ENCODE data around the gene RBFOX2. TPM values are rescaled to one million over a fixed set of nuclear protein-coding genes. Genes with fewer than 3 reads are reported as not detected.
"Not testable (repeated sequence)": the region's sequence is repeated elsewhere in the genome, so short reads cannot be mapped to it uniquely, and the experiment has no call there.

RBFOX2 gene
- total and polyA plus RNA-seq, 2 of the 13 experiments (the other 11 are each of a cell fraction or from before 2014, with no cell fraction given), result 37.3 to 40.4 TPM

- H3K36me3 ChIP-seq (replicated peaks in 1 of 2; ENCODE audit: control insufficient read depth in 1 of 2, insufficient read depth in 2 of 2, low read length in 2 of 2); ATAC-seq; H3K4me2 ChIP-seq (ENCODE audit: low read depth, low read length); H3K4me3 ChIP-seq (replicated peaks in 1 of 3; ENCODE audit: insufficient read depth in 1 of 3, low read depth in 2 of 3, low read length in 3 of 3); H3K79me2 ChIP-seq (ENCODE audit: insufficient read depth, low read length); H3K27ac ChIP-seq (ENCODE audit: extremely low read length, insufficient read depth, low read length); H3K9me3 ChIP-seq (ENCODE audit: low read length); POLR2A ChIA-PET; FAIRE-seq; H4K20me1 ChIP-seq (ENCODE audit: insufficient read depth, low read length); BruUV-seq (replicated peaks); intact Hi-C loops (cut with micrococcal nuclease; ENCODE audit: unreplicated experiment); H3K27me3 ChIP-seq (ENCODE audit: control insufficient read depth in 1 of 2, insufficient read depth in 2 of 2, low read length in 2 of 2); in situ Hi-C loops (cut with HindIII; ENCODE audit: extremely low pct_ligation_motif_present, low pct_unique_long_range_greater_than_20kb); CTCF ChIA-PET (ENCODE audit: low intra/inter-chr PET ratio, low total read pairs); H2AFZ ChIP-seq (ENCODE audit: low read length); DNase-seq (ENCODE audit: low spot score); H3K9ac ChIP-seq (ENCODE audit: insufficient read depth, low read depth, low read length): not testable (repeated sequence)
- H3K4me1 ChIP-seq (ENCODE audit: insufficient read depth, low read length), result peaks cover 56% of the 10 kb centered on the region
- 64% methylated on average over 5 of the region's 5 CpGs for WGBS (ENCODE audit: low lambda C conversion rate)
- TF ChIP-seq SALL1 (CRISPR knock-in tag; IDR thresholded peaks at IDR 0.05), result peak; percentile 35; the same call in 1 of the 2 replicates
- peak; percentile 53; the same call in 1 of the 2 replicates for TF ChIP-seq ZNF770 (CRISPR knock-in tag; IDR thresholded peaks at IDR 0.05)
- TF ChIP-seq ARID5B (CRISPR knock-in tag; IDR thresholded peaks at IDR 0.05), result peak; percentile 15; the same call in 1 of the 2 replicates
- TF ChIP-seq AHDC1 (CRISPR knock-in tag; IDR thresholded peaks at IDR 0.05; ENCODE audit: borderline replicate concordance), result 0 out of 2 replicates have a peak, but pooled peaks have one; percentile 41
- peak; percentile 63 for TF ChIP-seq CEBPG (CRISPR knock-in tag; IDR thresholded peaks at IDR 0.05)
- peak; percentile 62 for TF ChIP-seq HNF4A (CRISPR knock-in tag; IDR thresholded peaks at IDR 0.05)
- peak; percentile 44; the same call in 1 of the 2 replicates for TF ChIP-seq ZMYM4 (CRISPR knock-in tag; IDR thresholded peaks at IDR 0.05)
- TF ChIP-seq GATAD2A (CRISPR knock-in tag; IDR thresholded peaks at IDR 0.05), result peak; percentile 36; the same call in 1 of the 2 replicates
- TF ChIP-seq HDAC1 (CRISPR knock-in tag; IDR thresholded peaks at IDR 0.05), result 0 out of 2 replicates have a peak, but pooled peaks have one; percentile 21
Measured at GRCh38 chr22:35993727-35994126, 34.9 kb downstream of the RBFOX2 start.
